Placental epithelial cell (primary cell): Measurements from ENCODE around the gene NPBWR2. TPM values are rescaled to one million over a fixed set of nuclear protein-coding genes. Genes with fewer than 3 reads are reported as not detected.

Experiments
- small RNA-seq: library from RNA; depleted of rRNA; stranded (forward); fragments of <200 nt; gene quantifications from one replicate; pipeline ENCODE3, GENCODE V24; 2012
- total RNA-seq: library from RNA; depleted of rRNA; stranded (reverse); fragments of >200 nt; gene quantifications from 2 replicates; pipeline ENCODE4 v1.2.3, GENCODE V29; 2012

Gene NPBWR2
- total RNA-seq, result not detected in 2 replicates

GRCh38 chr20:64106981-64107735 is at the start of gene NPBWR2:
TSS of gene NPBWR2 (minus strand) at chr20:64107565. CDS start at chr20:64106831, 734 bp downstream.

GRCh38 chr20:64083804-64084684 is 23.3 kb downstream of the NPBWR2 start, which contains the start of gene LKAAEAR1:
TSS of gene LKAAEAR1 (minus strand) at chr20:64084398. CDS start at chr20:64084219, 179 bp downstream.

GRCh38 chr20:64080013-64080812 is 27.2 kb downstream of the NPBWR2 start, which contains the start of gene OPRL1:
TSS of gene OPRL1 (plus strand) at chr20:64080082. CDS start at chr20:64092721, 12,639 bp downstream.

GRCh38 chr20:64079273-64080012 is 27.9 kb downstream of the NPBWR2 start, which contains the start of gene RGS19:
TSS of gene RGS19 (minus strand) at chr20:64079518. CDS start at chr20:64076886, 2,632 bp downstream.

GRCh38 chr20:64062596-64063388 is 44.6 kb downstream of the NPBWR2 start, which contains the start of gene TCEA2:
TSS of gene TCEA2 (plus strand) at chr20:64063198. CDS start at chr20:64063313, 115 bp downstream.

Small RNAs within 50 kb of the gene (small RNA-seq; reads per million reads assigned to genes)
- gene AL355803.1, result not detected
- 0.14 reads per million for gene MIR6813

Other genes with a start within 250 kb of the NPBWR2 start
- gene ABHD16B, start 246.1 kb downstream of the NPBWR2 start, total RNA-seq, result not detected in 2 replicates
- gene TPD52L2, start 242.3 kb downstream of the NPBWR2 start, total RNA-seq, result 66.0 and 103 TPM in 2 replicates
- gene DNAJC5, start 212.4 kb downstream of the NPBWR2 start, total RNA-seq, result 34.5 and 56.6 TPM in 2 replicates
- 21.1 and 21.6 TPM in 2 replicates for gene UCKL1, start 151.1 kb downstream of the NPBWR2 start, total RNA-seq
- 15.3 and 15.6 TPM in 2 replicates for gene ZNF512B, start 137.6 kb downstream of the NPBWR2 start, total RNA-seq
- 0.39 and 0.65 TPM in 2 replicates for gene SAMD10, start 127.9 kb downstream of the NPBWR2 start, total RNA-seq
- 47.6 and 61.6 TPM in 2 replicates for gene PRPF6, start 126.4 kb downstream of the NPBWR2 start, total RNA-seq
- 1.6 and 2.0 TPM in 2 replicates for gene C20orf204, start 71.4 kb downstream of the NPBWR2 start, total RNA-seq
- gene SOX18, start 57.9 kb downstream of the NPBWR2 start, total RNA-seq, result 0.11 TPM in 1 of 2 replicates, not detected in the other
- gene TCEA2, start 44.4 kb downstream of the NPBWR2 start, total RNA-seq, result 12.0 and 34.5 TPM in 2 replicates
- gene RGS19, start 28.0 kb downstream of the NPBWR2 start, total RNA-seq, result 10.2 and 19.7 TPM in 2 replicates
- 1.3 and 2.0 TPM in 2 replicates for gene OPRL1, start 27.5 kb downstream of the NPBWR2 start, total RNA-seq
- gene LKAAEAR1, start 23.2 kb downstream of the NPBWR2 start, total RNA-seq, result not detected in 2 replicates
- under 0.01 TPM in 1 of 2 replicates, not detected in the other for gene MYT1, start 56.9 kb upstream of the NPBWR2 start, total RNA-seq
- 29.2 and 32.6 TPM in 2 replicates for gene PCMTD2, start 148.2 kb upstream of the NPBWR2 start, total RNA-seq